Upper lobe of left lung (tissue), 6 donors: ENCODE measurements around the gene TRAF3. TPM values are rescaled to one million over a fixed set of nuclear protein-coding genes. Genes with fewer than 3 reads are reported as not detected.

ENCODE experiments used
- ATAC-seq, 2 donors: fragments of 200-7000 bp; cut with Tn5 transposase; one replicate each; pipeline ENCODE4 v1.9.1; 2022; ENCODE audit warnings: mild to moderate bottlenecking in 2 of 2, moderate library complexity in 2 of 2; ENCODE audit not compliant: low FRiP score in 2 of 2
- DNase-seq, 2 donors: peaks; one replicate each; pipeline ENCODE4 v3.0.0-alpha.2; 2019 to 2020
- H3K27ac ChIP-seq, 4 donors: fragments of 200-600 bp; sonication (generic); one replicate each; pipeline ENCODE4 v1.5.1; 2016 to 2019
- H3K27me3 ChIP-seq, 4 donors: fragments of 200-600 bp; sonication (generic); one replicate each; pipeline ENCODE4 v1.5.1; 2017 to 2019
- H3K36me3 ChIP-seq, 4 donors: fragments of 200-600 bp; sonication (generic); one replicate each; pipeline ENCODE4 v1.5.1; 2016 to 2019
- H3K4me1 ChIP-seq, 4 donors: fragments of 200-600 bp; sonication (generic); one replicate each; pipeline ENCODE4 v1.5.1; 2018 to 2019
- H3K4me3 ChIP-seq, 4 donors: fragments of 200-600 bp; sonication (generic); one replicate each; pipeline ENCODE4 v1.5.1; 2017 to 2019; ENCODE audit warnings: mild to moderate bottlenecking in 2 of 4, moderate library complexity in 1 of 4
- H3K9me3 ChIP-seq, 4 donors: fragments of 200-600 bp; sonication (generic); one replicate each; pipeline ENCODE4 v1.5.1; 2018 to 2019
- CTCF ChIP-seq, 6 experiments: fragments of 450-650 bp in 4 of 6; fragments of 200-600 bp in 2 of 6; sonication (generic) in 2 of 6; IDR thresholded peaks; one replicate each; pipeline ENCODE4 v1.5.1; 2016 to 2019; ENCODE audit warnings: antibody characterized with exemption in 6 of 6
- EP300 ChIP-seq, 4 donors: sonication (generic); formaldehyde crosslinking; IDR thresholded peaks; one replicate each; pipeline ENCODE4 v1.5.1; 2017; ENCODE audit warnings: antibody characterized with exemption in 4 of 4, control low read depth in 2 of 4
- POLR2A ChIP-seq, 4 donors: fragments of 450-650 bp; IDR thresholded peaks; one replicate each; pipeline ENCODE4 v1.5.1; 2016 to 2017; ENCODE audit warnings: antibody characterized with exemption in 4 of 4, mild to moderate bottlenecking in 2 of 4
- POLR2AphosphoS5 ChIP-seq, 2 donors: sonication (generic); formaldehyde crosslinking; IDR thresholded peaks; one replicate each; pipeline ENCODE4 v1.5.1; 2017; ENCODE audit warnings: antibody characterized with exemption in 2 of 2
- WGBS, 2 donors: methylation state at CpG; one replicate each; pipeline ENCODE4 v1.1.5; 2017 to 2018; 5-methylcytosine and 5-hydroxymethylcytosine counted together
- total RNA-seq, 6 donors: library from RNA; depleted of rRNA in 4 of 6; stranded (reverse); fragments of >200 nt in 4 of 6; gene quantifications; one replicate each; pipeline versions ENCODE4 v1.1.0 to v1.2.1, GENCODE V29; 2016 to 2021
- donor health status: DM: no; HTN: no; CAD: no; lungs with moderate emphysema.
- donor health status: DM: no; HTN: yes; CAD: no; lungs with severe emphysema.

The TRAF3 gene
- total RNA-seq, 6 donors from 2014 or later = 14.7 to 45.4 (median 22.1) TPM

- H3K36me3 ChIP-seq = no peaks in the 10 kb centered on the region
- 64% methylated on average over 12 of the region's 12 CpGs for WGBS, 2 donors
- H3K4me1 ChIP-seq = peaks cover 10 to 17% (median 14%) of the 10 kb centered on the region in 4 donors
- H3K4me3 ChIP-seq = no peak overlapping the region
- DNase-seq (no peak), ATAC-seq (peak; percentile 62 to 77)
- TF ChIP-seq POLR2A (IDR thresholded peaks at IDR 0.05) = no peak
- TF ChIP-seq EP300 (IDR thresholded peaks at IDR 0.05) = no peak
- TF ChIP-seq POLR2AphosphoS5 (IDR thresholded peaks at IDR 0.05) = no peak
- TF ChIP-seq CTCF (IDR thresholded peaks at IDR 0.05) = no peak
- H3K27me3 ChIP-seq = no peaks in the 10 kb centered on the region
- H3K27ac ChIP-seq = peak overlapping the region in 3 of 4 donors; percentile 43 to 69 (median 54)
- no peaks in the 10 kb centered on the region for H3K9me3 ChIP-seq
These were observed 71.7 kb downstream of the TRAF3 start for GRCh38 chr14:102848830-102849525.

- WGBS, 2 donors = 23 to 30% methylated on average over 6 of the region's 6 CpGs
- Histone ChIP-seq H3K4me3 (no peak overlapping the region), H3K36me3 (no peaks in the 10 kb centered on the region), H3K27ac (peak overlapping the region in 3 of 4 donors; percentile 43 to 69 (median 54)), H3K4me1 (peaks cover 10 to 17% (median 14%) of the 10 kb centered on the region in 4 donors), H3K27me3 (no peaks in the 10 kb centered on the region), H3K9me3 (no peaks in the 10 kb centered on the region)
- DNase-seq = no peak
- peak; percentile 34 to 53 for ATAC-seq
- no peak for TF ChIP-seq POLR2A (IDR thresholded peaks at IDR 0.05)
These were observed 72.5 kb downstream of the TRAF3 start for GRCh38 chr14:102849526-102850379.

GRCh38 chr14:102853648-102854047 is 76.4 kb downstream of the TRAF3 start:
- DNase-seq (no peak), ATAC-seq (no peak)
- 67 to 69% methylated on average over 7 of the region's 7 CpGs for WGBS, 2 donors

GRCh38 chr14:102854091-102854703 is 76.9 kb downstream of the TRAF3 start:
- TF ChIP-seq POLR2AphosphoS5 (IDR thresholded peaks at IDR 0.05) (no peak), EP300 (IDR thresholded peaks at IDR 0.05) (no peak), POLR2A (IDR thresholded peaks at IDR 0.05) (no peak), CTCF (IDR thresholded peaks at IDR 0.05) (no peak)
- 91 to 95% methylated on average over 4 of the region's 4 CpGs for whole genome bisulfite sequencing, 2 donors

More at GRCh38 chr14:102853648-102854047, 76.4 kb downstream of the TRAF3 start:
- H3K36me3 ChIP-seq = no peaks in the 10 kb centered on the region
- no peaks in the 10 kb centered on the region for H3K27me3 ChIP-seq
- no peak overlapping the region for H3K27ac ChIP-seq
- TF ChIP-seq POLR2AphosphoS5 (IDR thresholded peaks at IDR 0.05) (no peak), EP300 (IDR thresholded peaks at IDR 0.05) (no peak), CTCF (IDR thresholded peaks at IDR 0.05) (no peak), POLR2A (IDR thresholded peaks at IDR 0.05) (no peak)
- no peak overlapping the region for H3K4me3 ChIP-seq
- H3K9me3 ChIP-seq = no peaks in the 10 kb centered on the region
- peaks cover 10 to 17% (median 14%) of the 10 kb centered on the region in 4 donors for H3K4me1 ChIP-seq

GRCh38 chr14:102856179-102856578 is 78.9 kb downstream of the TRAF3 start:
- Histone ChIP-seq H3K4me3 (no peak overlapping the region), H3K36me3 (no peaks in the 10 kb centered on the region), H3K9me3 (no peaks in the 10 kb centered on the region), H3K4me1 (no peaks in the 10 kb centered on the region), H3K27me3 (no peaks in the 10 kb centered on the region), H3K27ac (no peak overlapping the region)
- DNase-seq (no peak), ATAC-seq (no peak)
- TF ChIP-seq POLR2A (IDR thresholded peaks at IDR 0.05) (no peak), EP300 (IDR thresholded peaks at IDR 0.05) (no peak), POLR2AphosphoS5 (IDR thresholded peaks at IDR 0.05) (no peak), CTCF (IDR thresholded peaks at IDR 0.05) (no peak)
- WGBS, 2 donors = 94 to 97% methylated on average over 2 of the region's 2 CpGs

More at GRCh38 chr14:102854091-102854703, 76.9 kb downstream of the TRAF3 start:
- Histone ChIP-seq H3K4me1 (peaks cover 7 to 11% (median 11%) of the 10 kb centered on the region in 4 donors), H3K9me3 (no peaks in the 10 kb centered on the region), H3K27ac (no peak overlapping the region), H3K4me3 (no peak overlapping the region), H3K36me3 (no peaks in the 10 kb centered on the region), H3K27me3 (no peaks in the 10 kb centered on the region)
- no peak for DNase-seq
- ATAC-seq = no peak
